Hypothalamus (tissue), 51 donors: ENCODE results near the gene LFNG.

Experiments used
- DNase-seq, 51 donors: peaks; one replicate each; lab custom pipeline; 2025; lab: John Stamatoyannopoulos, UW

LFNG gene

DNA sequence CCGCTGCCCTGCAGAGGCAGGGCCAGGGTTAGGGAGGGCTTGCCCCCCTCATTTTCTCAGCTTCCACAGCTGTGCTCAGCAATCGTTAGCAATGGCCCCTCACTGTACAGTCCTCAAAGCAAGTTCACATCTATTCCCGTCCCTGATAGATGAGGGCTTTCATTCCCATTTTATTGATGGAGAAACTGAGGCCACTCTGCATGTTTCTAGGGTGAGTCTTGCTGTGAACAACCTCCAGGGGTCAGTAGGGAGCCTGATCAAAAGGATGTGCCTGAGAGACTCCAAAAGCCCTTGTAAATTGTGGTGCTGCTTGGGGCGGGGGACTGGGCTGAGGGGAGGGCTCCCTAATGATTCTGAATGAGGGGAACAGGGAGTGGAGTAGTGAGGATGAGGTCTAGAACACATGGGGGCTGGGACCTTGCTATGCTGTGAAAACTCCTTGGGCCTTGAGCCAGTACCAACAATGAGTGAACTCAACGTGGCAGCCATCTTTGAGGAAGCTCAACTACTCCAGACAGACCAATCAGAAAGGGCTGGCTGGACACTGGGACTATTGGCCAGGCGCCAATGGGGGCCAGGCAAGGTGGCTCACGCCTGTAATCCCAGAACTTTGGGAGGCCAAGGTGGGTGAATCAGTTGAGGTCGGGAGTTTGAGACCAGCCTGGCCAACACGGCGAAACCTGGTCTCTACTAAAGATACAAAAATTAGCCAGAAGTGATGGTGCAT is 36.7 kb upstream of the LFNG start:
- no peak for DNase-seq

DNA sequence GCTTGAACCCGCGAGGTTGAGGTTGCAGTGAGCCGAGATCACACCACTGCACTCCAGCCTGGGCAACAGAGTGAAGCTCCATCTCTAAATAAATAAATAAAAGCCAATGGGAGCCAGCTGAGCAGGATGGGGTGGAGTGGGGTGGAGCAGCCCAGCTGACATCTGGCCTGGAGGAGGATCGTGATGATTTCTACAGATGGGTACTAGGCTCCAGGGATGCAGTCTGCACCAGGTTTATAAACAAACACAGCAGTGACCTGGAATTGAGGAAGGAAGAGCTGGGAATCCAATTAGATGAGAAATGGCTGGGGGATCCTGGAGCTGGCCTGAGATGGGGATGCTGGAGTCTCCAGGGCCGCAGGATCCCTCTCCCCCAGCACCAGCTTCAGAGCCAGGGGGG is 36.1 kb upstream of the LFNG start:
- no peak for DNase-seq

DNA sequence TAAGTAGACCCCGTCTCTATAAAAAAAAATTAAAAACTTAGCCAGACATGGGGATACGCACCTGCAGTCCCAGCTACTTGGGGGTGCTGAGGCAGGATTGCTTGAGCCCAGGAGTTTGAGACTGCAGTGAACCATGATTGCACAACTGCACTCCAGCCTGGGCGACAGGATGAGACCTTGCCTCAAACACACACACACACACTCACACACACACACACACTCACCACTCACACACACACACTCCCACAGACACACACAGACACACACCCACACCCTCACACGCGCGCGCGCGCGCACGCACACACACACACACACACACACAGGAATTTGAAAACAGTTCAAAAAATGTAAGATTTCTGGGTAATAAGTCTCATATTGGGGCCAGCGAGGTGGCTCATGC is 34.7 kb upstream of the LFNG start:
- DNase-seq = no peak

DNA sequence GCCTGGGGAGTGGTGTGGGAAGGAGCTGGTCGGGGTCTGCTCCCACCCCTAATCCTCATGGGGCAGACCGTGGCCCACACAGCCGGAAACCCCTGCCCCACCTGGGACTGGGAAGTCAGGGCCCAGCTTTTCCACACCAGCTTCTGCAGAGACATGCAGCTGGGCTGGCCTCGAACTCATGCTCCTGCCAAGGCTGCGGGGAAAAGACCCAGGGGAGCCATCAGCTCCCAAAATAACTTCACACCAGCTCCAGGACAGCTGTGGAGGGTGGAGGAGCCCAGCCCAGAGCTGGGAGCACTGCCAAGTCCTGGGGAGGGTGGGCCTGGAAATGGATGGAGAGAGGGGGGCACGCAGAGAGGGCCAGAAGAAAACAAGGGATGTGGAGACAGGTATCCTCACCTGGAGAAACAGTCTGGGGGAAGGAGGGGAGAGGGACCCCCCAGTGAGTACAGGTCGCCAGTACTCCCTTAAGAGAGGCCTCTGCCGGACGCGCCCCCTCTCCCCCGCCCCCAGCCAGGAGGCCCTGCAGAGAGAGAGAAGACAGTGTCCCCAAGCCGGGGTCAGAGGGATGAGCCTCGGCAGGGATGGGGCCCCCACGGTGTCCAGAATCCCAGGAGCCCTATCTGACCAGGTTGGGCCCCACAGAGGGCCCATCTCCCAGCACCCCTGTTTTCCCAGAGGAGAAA is 31.8 kb upstream of the LFNG start:
- no peak for DNase-seq

DNA sequence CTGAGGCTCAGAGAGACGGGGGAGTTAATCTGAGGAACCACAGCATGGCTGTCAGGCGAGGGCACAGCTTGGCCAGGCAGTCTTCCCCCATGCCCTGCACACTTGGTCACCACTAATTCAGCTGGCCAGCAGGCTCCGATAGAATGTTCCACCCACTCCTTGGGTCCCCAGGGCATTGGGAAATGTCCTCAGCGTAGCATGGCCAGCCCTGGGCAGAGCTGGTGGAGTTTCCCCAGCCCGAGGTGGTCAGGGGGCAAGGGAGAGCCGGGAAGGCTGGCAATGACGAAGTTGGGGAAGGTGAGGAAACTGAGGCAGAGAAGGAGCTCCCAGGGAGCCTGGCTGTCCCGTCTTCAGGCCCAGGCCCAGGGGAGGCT is 31.3 kb upstream of the LFNG start:
- no peak for DNase-seq

DNA sequence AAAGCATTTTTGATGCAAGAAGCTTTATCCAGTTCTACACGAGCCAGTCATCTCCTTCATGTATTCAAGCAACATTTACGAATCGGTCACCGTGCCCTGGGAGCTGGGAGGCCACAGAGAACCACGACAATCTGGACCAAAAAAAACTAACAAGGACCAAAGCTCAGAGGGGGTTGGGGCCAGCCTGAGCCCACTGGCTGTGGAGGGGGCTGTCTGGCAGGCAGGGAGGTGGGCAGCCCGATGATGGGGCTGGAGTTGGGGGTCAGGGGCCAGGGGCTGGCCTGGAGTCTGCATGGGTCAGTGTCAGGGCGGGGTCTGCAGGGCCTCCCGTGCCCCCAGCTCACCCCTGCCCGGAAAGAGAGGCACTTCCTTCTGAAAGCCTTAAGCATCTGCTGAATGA is 30.9 kb upstream of the LFNG start:
- DNase-seq = no peak

DNA sequence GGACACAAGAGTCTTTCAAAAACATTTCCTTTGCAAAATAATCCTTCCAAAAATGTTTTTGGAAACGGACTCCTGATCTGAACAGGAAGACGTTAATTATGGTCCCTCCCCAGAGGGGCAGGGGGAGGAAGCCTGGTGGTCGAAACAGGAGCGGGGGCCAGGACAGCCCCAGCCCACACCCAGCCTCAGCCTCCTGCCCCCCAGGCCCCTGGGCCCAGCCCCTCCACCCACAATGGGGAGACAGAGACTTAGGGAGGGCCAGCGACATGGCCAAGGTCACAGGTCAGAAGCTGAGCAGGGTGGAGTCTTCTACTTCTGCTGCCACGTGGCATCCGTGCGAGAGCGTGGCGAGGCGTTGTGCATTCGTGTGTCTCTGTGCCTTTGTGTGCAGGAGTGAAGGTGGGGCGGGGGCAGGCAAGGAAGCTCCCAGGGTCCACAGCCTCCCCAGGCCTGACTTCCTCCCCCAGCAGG is 29.4 kb upstream of the LFNG start:
- no peak for DNase-seq

DNA sequence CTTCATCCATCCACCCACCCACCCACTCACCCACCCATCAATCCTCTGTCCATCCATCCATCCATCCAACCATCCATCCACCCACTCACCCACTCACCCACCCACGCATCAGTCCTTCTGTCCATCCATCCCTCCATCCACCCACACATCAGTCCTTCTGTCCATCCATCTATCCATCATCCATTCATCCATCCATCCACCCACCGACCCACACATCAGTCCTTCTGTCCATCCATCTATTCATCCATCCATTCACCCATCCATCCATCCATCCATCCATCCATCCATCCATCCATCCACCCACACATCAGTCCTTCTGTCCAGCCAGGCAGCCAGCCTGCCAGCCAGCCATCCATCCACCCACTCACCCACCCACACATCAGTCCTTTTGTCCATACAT is 27.5 kb upstream of the LFNG start:
- DNase-seq = no peak

DNA sequence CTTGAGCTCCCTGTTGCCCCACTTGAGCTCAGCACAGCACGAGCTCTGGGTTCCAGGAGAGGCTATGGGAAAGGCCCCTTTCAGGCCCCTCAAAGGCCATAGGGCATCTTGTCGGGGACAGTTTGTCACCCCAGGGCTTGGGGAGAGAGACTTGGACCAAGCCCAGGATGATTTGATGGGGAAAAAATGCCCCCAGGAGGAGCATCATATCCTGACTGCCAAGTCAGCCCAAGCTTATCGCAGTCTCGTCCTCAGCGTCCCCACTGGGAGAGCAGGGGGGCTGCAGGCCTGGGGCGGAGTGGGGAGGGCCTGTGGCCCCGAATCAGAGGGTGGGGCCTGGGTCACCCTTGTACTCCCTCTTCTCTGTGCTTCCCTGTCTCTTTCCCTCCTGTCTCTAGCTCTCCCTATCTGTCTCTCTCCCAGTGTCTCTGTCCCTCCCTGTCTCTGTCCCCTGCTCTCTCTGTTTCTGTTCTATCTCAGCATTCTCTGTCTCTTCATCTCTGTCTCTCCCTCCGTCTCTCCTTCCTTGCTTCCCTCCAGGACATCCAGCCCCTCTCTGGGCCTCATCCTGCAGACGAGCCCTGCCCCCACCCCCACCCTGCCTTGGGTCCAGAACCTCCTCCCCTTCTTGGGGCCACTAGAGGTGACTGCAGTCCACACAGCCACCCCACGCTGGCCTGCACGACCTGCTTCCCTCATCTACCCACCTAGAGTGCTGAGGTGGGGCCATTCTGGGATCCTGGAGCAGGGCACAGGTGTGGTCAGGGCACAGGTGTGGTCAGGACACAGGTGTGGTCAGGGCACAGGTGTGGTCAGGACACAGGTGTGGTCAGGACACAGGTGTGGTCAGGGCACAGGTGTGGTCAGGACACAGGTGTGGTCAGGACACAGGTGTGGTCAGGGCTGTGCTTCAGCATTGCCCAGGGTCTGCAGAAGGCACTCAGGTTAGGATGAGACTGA is 26.1 kb upstream of the LFNG start:
- no peak for DNase-seq

DNA sequence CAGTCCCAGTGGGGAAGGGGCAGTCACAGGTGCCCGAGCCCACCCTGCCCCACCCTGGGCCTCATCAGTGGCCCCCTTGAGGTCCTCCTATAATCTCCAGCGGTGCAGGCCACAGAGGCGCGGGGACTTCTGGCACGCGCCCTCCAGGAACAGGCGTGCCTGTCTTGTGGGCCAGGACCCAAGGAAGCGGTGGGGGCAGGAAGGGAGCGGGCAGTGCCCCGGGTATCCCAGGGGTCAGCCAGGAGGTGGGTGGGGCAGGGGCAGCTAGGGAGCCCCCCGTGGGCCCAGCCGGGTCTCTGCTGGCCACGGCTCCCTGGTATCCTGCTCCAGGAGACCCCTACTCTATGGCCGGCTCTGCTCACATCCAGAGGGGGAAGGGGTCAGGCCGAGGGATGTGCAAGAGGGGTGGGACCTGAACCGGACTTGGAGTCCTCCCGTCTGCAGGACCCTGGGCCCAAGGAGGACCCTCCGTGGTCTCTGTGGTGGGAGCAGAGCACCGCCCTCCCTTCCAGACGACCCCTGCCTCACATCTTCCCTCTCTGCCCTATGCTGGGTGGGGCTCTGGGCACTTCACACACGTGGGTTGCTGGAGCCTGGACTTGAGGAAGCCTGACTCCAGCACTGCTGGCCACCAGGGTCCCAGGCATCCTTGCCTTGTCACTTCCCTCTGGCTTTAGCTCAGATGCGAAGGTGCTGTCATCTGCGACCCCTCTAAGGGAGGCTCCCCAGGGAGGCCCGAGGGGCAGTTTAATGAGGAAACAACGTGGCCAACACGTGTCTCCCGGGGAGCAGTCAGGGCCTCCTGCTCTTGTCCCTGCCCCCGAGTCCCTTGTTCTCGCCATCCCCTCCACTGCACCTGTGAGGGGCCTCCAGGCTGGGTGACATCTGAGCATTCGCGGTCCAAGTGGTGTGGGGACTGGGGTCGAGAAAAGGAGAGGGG is 25.1 kb upstream of the LFNG start:
- no peak for DNase-seq

DNA sequence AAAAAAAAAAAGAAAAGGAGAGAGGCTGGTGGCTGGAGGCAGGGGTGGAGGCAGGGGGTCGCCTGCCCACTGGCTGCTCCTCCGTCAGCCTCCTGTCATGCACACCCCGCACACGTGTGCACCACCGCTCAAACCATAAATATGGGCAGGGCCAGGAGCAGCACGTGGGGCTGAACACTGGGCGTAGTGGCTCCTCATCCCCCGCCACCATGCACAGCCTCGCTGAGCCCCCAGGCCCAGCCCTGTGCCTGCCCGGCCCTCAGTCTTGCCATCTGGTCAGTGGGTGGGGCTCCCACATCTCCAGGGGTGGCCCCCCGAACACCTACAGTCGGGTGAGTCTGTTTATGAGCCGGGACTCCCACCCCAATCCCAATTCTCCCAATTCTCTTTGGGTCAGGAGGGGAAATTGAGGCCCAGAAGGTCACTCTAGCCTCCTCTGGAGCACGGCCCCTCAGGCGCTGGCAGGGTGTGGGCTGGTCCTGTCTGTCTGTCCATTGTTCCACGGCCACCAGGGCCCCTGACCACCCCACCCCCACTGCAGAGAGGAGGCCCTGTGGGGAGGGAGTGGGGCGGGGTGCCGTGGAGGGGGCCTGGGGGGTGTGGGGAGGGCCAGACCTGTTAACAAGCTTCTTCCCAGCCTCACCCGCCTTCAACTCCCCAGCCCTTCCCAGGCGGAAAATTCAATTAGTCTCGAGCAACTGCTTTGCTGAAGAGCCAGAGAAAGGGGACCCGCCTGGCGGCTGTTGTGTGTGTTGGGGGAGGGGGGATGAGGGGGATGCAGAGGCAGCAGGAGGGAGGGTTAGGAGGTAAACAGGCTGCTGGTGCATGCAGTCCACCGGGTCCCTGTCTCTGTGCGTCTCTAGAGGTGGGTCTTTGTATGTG is 23.9 kb upstream of the LFNG start:
- DNase-seq = no peak

DNA sequence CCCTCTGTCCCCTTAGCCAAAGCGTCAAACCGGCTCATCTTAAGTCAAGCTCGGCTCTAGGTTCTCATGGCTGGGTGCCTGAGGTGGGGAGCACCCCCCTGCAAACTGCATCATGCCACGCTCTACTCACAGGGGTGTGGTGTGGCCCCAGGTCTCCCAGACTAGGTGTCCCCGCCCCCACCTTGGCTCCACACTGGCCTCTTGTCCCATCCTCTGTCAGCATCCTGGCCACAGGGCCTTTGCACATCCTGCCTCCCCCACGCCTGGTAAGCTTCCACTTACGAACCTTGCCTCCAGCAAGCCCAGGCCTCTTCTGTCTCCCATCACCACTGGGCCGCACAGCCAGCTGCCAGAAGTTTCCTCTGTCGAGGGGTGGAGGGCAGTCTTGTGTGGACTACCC is 23.2 kb upstream of the LFNG start:
- DNase-seq = no peak

DNA sequence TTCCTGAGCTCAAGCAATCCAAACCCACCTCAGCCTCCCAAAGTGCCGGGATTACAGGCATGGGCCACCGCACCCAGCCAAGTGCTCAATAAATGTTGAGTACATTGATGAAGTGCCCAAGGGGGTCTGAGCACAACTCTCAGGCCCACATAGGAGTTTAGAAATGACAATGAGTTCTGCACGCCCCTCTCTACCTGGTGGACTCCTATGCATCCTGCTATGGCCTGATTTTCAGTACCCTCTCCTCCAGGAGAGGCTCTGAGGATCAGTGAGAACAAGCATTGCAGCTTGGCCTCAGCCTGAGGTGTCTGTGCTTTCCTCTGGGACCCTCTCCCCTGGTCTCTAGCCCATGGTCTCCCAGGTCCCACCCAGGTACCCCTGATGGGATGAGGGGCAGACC is 22.5 kb upstream of the LFNG start:
- no peak for DNase-seq

DNA sequence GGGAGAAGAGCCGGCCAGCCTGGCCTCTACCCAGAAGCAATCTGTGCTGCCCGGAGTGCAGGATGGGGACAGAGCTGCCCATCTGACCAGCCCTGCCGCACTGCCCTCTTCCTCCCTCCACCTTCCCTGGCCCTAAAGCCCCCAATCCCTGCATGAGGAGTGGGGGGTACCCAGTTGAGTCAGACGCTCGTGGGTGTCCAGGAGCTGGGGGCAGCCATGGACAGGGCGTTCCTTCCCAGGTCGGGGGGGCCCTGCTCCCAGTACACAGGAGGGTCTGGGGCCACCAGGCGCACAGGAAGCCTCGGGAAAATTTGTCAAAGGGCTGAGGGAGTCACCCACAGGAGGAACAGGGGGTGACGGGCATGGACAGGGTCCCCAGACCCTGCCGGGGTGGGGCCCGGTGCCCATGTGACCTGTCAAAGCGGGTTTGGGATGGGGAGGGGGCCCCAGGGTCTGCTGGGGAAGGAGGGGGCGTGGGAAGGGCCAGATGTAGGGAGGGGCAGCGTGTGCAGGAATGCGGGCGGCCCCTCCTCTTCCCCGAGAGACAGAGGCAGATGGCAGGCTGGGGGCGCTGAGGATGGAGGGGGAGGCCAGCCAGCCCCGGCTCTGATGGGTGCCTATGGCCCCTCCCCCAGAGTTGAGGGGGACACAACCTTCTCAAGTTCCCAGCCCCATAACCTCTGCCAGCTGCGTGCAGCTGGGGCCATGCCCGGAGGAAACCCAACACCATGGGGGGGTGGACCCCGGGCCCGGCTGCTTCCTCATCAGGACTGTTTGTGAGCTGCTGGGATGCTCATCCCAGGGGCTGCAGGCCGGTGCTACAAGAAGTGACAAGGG is 21.9 kb upstream of the LFNG start:
- DNase-seq = no peak

DNA sequence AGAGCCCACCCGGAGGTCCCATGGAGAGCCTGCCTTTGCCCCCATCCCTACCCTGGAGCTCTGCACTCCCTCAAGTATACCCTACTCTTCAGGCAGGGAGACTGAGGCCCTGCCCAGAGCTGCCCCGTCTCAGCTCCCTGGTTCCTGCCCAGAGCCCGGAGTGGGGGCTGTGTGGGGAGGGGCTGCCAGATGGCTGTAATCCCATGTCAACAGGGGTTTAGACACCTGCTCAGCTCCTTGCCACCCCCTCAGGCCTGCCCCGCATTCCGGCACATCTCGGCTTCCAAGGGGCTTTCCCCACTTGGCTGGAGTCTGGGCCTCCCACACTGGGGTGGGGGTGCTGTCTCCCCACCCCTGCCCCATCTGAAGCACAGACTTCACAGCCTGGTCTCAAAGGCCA is 20.9 kb upstream of the LFNG start:
- DNase-seq = no peak

DNA sequence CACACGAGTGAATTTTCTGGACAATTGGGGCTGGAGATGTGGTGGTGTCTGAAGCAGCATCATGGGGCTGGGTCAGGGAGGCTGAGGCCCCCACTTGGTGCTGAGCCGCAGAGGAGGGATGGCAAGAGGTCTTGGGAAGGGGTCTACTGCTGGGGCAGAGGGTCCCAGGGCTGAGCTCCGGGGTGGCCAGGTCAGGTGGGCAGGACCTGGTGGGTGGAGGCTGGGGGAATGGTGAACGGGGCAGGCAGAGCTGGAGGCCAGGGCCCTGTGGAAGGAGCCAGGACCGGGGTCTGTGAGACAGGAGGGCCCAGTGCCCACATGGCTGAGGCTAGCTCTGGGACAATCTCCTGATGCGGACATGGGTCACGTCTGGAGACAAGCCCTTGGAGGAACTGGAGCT is 20.4 kb upstream of the LFNG start:
- no peak for DNase-seq

DNA sequence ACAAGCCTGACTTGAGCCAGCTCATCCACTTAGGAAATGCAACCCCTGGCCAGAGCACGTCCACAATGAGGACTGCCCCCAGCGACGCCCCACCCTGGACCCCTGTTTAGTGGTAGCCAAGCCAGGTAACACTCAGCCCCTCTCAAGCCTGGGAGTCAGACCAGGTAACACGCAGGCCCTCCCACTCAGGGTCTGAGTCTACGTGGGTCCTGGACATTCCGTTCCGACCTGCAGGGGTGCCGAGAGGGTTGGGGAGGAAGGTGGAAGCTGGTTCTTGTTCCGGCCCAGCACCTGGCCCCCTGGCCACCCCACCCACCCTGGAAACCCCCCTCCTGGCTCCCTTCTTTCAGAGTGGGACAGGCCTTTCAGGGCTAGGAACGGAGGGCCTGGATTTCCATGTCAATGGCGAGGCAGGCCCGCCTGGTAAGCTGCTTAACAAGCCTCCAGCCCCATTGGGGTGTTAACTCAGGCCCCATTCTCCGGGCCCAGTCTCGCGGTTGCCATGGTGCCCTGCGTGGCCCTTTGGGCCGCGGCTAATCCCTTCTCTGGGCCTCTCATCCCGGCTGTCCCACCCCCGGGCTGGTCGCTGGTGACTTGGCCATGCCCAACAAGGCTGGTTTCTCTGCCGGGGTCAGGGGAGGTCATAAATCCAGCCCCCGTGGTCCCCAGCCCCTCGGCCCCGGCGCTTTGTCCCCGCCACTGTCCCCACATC is 19.7 kb upstream of the LFNG start:
- peak in 7 of 51 donors; percentile 12 to 43 (median 28) for DNase-seq

DNA sequence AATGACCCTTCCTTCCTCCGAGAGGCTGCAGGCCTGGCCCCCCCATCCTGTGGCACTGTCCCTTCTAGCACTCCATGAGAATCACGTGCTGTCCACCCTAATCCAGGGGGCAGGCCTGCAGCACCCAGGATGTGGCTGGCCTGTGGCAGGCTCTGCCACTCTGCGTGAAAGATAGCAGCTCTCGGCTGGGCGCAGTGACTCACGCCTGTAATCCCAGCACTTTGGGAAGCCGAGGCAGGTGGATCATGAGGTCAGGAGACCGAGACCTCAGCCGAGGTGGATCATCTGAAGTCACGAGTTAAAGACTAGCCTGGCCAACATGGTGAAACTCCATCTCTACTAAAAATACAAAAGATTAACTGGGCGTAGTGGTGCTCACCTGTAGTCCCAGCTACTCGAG is 18.9 kb upstream of the LFNG start:
- DNase-seq = no peak
